ENCODE measurements around the gene MDH2. TPM values are rescaled to one million over a fixed set of nuclear protein-coding genes. Genes with fewer than 3 reads are reported as not detected.
A peak's percentile ranks its signal among the peaks of the same experiment; 100 is the strongest.

Gene MDH2
- total and polyA plus RNA-seq, 10 of the 15 experiments (the other 5 are each of a cell fraction or from before 2014, with no cell fraction given) = 106 to 530 (median 202) TPM

DNA sequence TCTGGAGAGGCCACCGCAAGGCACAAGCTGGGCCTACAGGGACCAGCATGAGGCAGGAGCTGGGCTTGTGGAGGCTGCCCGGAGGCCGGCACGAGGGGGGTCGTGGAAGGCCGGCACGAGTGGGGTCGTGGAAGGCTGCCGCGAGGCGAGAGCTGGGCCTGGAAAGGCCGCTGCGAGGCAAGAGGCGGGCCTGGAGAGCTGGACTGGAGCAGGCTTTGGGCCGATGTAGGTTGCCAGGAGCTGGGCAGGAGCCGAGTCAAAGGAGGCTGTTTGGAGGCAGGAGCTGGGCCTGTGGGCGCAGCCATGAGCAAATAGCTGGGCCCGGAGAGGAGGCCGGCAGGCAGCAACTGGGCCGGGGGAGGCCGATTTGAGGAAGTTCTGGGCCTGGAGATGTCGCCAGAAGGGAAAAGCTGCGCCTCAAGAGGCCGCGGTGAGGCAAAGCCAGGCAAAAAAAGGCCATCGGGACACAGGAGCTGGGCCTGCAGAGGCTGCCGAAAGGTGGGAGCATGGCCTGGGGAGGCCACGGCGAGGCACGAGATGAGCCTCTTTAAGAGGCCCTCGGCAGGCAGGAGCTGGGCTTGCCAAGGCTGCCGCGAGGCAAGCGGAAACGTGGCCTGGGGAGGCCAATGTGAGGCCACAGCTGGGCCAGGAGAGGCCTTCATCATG, 26.5 kb downstream of the MDH2 start:
- Histone ChIP-seq H3K9ac (ENCODE audit: control insufficient read depth, insufficient read depth, low read length) (no peak overlapping the region), H3K27me3 (replicated peaks in 1 of 2; ENCODE audit: control insufficient read depth in 2 of 2, insufficient read depth in 2 of 2, low read length in 1 of 2) (no peaks in the 10 kb centered on the region), H3K4me3 (no peak overlapping the region), H3K79me2 (ENCODE audit: control insufficient read depth, insufficient read depth, low read length) (no peaks in the 10 kb centered on the region), H2AFZ (ENCODE audit: control insufficient read depth, low read depth, low read length) (no peak overlapping the region), H3K4me2 (ENCODE audit: control insufficient read depth, insufficient read depth) (no peak overlapping the region), H3K36me3 (ENCODE audit: control insufficient read depth in 2 of 2, insufficient read depth in 2 of 2, low read length in 1 of 2) (no peaks in the 10 kb centered on the region), H3K9me3 (replicated peaks; ENCODE audit: control insufficient read depth, insufficient read depth, low read length) (no peaks in the 10 kb centered on the region; the same call in 2 of the 3 replicates), H3K27ac (ENCODE audit: control insufficient read depth, insufficient read depth) (no peak overlapping the region), H3K4me1 (ENCODE audit: control insufficient read depth, insufficient read depth, low read length) (no peaks in the 10 kb centered on the region), H4K20me1 (ENCODE audit: control insufficient read depth, insufficient read depth) (no peaks in the 10 kb centered on the region)
- ChIA-PET POLR2A (interaction anchor here (0.6 kb wide), 1 partner anchor 1038 kb away, joined by 3 read pairs; no protein-coding TSS in a partner anchor), RAD21 (ENCODE audit: unreplicated experiment) (no interaction called here), CTCF (no interaction called here), SMC1A (ENCODE audit: uncharacterized antibody, unreplicated experiment) (no interaction called here)
- FAIRE-seq (no peak), ATAC-seq (no peak), DNase-seq (ENCODE audit: low read depth, low spot score) (no peak)
- intact Hi-C loops (cut with micrococcal nuclease; ENCODE audit: unreplicated experiment) = no loop called here
- BruUV-seq (replicated peaks) = no TSS peak
- in situ Hi-C loops (cut with MboI) = no loop called here
- TF ChIP-seq, protein P1, sequence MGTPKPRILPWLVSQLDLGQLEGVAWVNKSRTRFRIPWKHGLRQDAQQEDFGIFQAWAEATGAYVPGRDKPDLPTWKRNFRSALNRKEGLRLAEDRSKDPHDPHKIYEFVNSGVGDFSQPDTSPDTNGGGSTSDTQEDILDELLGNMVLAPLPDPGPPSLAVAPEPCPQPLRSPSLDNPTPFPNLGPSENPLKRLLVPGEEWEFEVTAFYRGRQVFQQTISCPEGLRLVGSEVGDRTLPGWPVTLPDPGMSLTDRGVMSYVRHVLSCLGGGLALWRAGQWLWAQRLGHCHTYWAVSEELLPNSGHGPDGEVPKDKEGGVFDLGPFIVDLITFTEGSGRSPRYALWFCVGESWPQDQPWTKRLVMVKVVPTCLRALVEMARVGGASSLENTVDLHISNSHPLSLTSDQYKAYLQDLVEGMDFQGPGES (IDR thresholded peaks at IDR 0.05) = no peak
- TF ChIP-seq ZNF24 (IDR thresholded peaks at IDR 0.05) = no peak
- no peak for TF ChIP-seq SREBF1 (IDR thresholded peaks at IDR 0.05; ENCODE audit: low read length)
- TF ChIP-seq RBBP5 (conservative IDR thresholded peaks at IDR 0.05) = no peak
- TF ChIP-seq TAF1 (IDR thresholded peaks at IDR 0.05; ENCODE audit: borderline replicate concordance, low read depth, low read length) = no peak
- 86% methylated on average over 32 of the region's 35 CpGs for WGBS (ENCODE audit: insufficient coverage, insufficient replicate concordance, low lambda C conversion rate, missing lambda C conversion rate)

DNA sequence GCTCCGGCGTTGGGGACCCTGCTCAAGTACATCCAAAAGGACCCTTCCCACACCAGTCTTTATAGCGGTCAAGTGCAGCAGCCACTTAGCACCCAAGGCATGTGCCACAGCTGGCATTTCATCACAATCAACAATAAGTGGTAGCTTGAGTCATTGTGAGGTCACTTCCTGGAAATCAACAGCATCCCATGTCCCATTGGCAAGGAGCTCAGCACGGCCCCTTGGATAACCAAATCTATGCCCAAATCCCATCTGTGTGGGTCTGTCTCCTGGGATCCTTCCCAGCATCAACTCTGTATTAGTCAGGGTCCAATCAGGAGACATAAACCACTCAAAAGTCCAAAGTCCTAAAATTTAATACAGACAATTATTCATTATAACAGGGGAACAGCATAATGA, 27.1 kb downstream of the MDH2 start:
- SMC1A ChIA-PET (ENCODE audit: uncharacterized antibody, unreplicated experiment) = no interaction called here
- H4K20me1 ChIP-seq (ENCODE audit: control insufficient read depth, insufficient read depth) = no peaks in the 10 kb centered on the region
- in situ Hi-C loops (cut with MboI) (no loop called here), intact Hi-C loops (cut with micrococcal nuclease; ENCODE audit: unreplicated experiment) (no loop called here)
- H3K4me3 ChIP-seq = no peak overlapping the region
- no peak overlapping the region for H3K4me2 ChIP-seq (ENCODE audit: control insufficient read depth, insufficient read depth)
- H3K79me2 ChIP-seq (ENCODE audit: control insufficient read depth, insufficient read depth, low read length) = no peaks in the 10 kb centered on the region
- RAD21 ChIA-PET (ENCODE audit: unreplicated experiment) = no interaction called here
- no peaks in the 10 kb centered on the region for H3K27me3 ChIP-seq (replicated peaks in 1 of 2; ENCODE audit: control insufficient read depth in 2 of 2, insufficient read depth in 2 of 2, low read length in 1 of 2)
- BruUV-seq (replicated peaks) = no TSS peak
- no peak for ATAC-seq
- WGBS (ENCODE audit: insufficient coverage, insufficient replicate concordance, low lambda C conversion rate, missing lambda C conversion rate) = 84% methylated on average over 4 of the region's 4 CpGs
- no peaks in the 10 kb centered on the region for H3K4me1 ChIP-seq (ENCODE audit: control insufficient read depth, insufficient read depth, low read length)
- H3K36me3 ChIP-seq (ENCODE audit: control insufficient read depth in 2 of 2, insufficient read depth in 2 of 2, low read length in 1 of 2) = no peaks in the 10 kb centered on the region
- no peak overlapping the region for H3K9ac ChIP-seq (ENCODE audit: control insufficient read depth, insufficient read depth, low read length)
- peak; percentile 56 for FAIRE-seq
- H3K9me3 ChIP-seq (replicated peaks; ENCODE audit: control insufficient read depth, insufficient read depth, low read length) = no peaks in the 10 kb centered on the region; the same call in 2 of the 3 replicates
- POLR2A ChIA-PET = no interaction called here
- CTCF ChIA-PET = no interaction called here
- no peak for DNase-seq (ENCODE audit: low read depth, low spot score)
- no peak overlapping the region for H2AFZ ChIP-seq (ENCODE audit: control insufficient read depth, low read depth, low read length)
- H3K27ac ChIP-seq (ENCODE audit: control insufficient read depth, insufficient read depth) = no peak overlapping the region
- TF ChIP-seq CREB1 (IDR thresholded peaks at IDR 0.05; ENCODE audit: low read depth) (no peak), YY1 (IDR thresholded peaks at IDR 0.05; ENCODE audit: low read depth, low read length) (no peak), MXI1 (IDR thresholded peaks at IDR 0.05; ENCODE audit: low read depth, low read length) (no peak), HCFC1 (IDR thresholded peaks at IDR 0.05; ENCODE audit: low read length) (no peak), BMI1 (IDR thresholded peaks at IDR 0.05; ENCODE audit: borderline replicate concordance) (no peak), BHLHE40 (IDR thresholded peaks at IDR 0.05; ENCODE audit: borderline replicate concordance in 1 of 2, low read depth in 2 of 2, low read length in 1 of 2) (no peak), KLF5 (IDR thresholded peaks at IDR 0.05; ENCODE audit: partially characterized antibody) (no peak), KDM1A (IDR thresholded peaks at IDR 0.05; ENCODE audit: borderline replicate concordance) (no peak), POLR2A (IDR thresholded peaks at IDR 0.05; ENCODE audit: low read depth, low read length) (no peak), IRF4 (IDR thresholded peaks at IDR 0.05; ENCODE audit: low read depth, low read length) (no peak)
- TF ChIP-seq, protein P2, sequence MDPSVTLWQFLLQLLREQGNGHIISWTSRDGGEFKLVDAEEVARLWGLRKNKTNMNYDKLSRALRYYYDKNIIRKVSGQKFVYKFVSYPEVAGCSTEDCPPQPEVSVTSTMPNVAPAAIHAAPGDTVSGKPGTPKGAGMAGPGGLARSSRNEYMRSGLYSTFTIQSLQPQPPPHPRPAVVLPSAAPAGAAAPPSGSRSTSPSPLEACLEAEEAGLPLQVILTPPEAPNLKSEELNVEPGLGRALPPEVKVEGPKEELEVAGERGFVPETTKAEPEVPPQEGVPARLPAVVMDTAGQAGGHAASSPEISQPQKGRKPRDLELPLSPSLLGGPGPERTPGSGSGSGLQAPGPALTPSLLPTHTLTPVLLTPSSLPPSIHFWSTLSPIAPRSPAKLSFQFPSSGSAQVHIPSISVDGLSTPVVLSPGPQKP (IDR thresholded peaks at IDR 0.05; ENCODE audit: low read depth, low read length) = no peak
- TF ChIP-seq, protein P1 (IDR thresholded peaks at IDR 0.05) = no peak
